Kidney epithelial cell (primary cell): Measurements from ENCODE around the gene DLGAP1. TPM values are rescaled to one million over a fixed set of nuclear protein-coding genes. Genes with fewer than 3 reads are reported as not detected.

Experiments
- DNase-seq: peaks from one replicate; pipeline ENCODE4 v3.0.0-alpha.2; 2010; ENCODE audit warnings: low read depth
- H3K27me3 ChIP-seq: 2 replicates; pipeline ENCODE4 v1.6.0; 2011; ENCODE audit warnings: low read length; ENCODE audit not compliant: control insufficient read depth, insufficient read depth
- H3K36me3 ChIP-seq: 2 replicates; pipeline ENCODE4 v1.5.1; 2011; ENCODE audit warnings: low read length; ENCODE audit not compliant: control insufficient read depth, insufficient read depth
- H3K4me3 ChIP-seq: 2 replicates; pipeline ENCODE4 v1.5.1; 2011; ENCODE audit warnings: low read depth, mild to moderate bottlenecking, control low read depth, low read length
- total RNA-seq: library from RNA; depleted of rRNA; stranded (reverse); fragments of >200 nt; gene quantifications from 2 replicates; pipeline ENCODE4 v1.2.3, GENCODE V29; 2015
- TF ChIP-seq, protein P1 (sequence below): IDR thresholded peaks from 2 replicates; pipeline ENCODE4 v1.5.1; 2011; ENCODE audit warnings: mild to moderate bottlenecking, moderate library complexity, low read length, control low read depth, inconsistent platforms; ENCODE audit not compliant: insufficient read depth, poor library complexity, severe bottlenecking

DLGAP1 gene
- total RNA-seq, 1 donor from 2014 or later, result 2.6 TPM

DNA sequence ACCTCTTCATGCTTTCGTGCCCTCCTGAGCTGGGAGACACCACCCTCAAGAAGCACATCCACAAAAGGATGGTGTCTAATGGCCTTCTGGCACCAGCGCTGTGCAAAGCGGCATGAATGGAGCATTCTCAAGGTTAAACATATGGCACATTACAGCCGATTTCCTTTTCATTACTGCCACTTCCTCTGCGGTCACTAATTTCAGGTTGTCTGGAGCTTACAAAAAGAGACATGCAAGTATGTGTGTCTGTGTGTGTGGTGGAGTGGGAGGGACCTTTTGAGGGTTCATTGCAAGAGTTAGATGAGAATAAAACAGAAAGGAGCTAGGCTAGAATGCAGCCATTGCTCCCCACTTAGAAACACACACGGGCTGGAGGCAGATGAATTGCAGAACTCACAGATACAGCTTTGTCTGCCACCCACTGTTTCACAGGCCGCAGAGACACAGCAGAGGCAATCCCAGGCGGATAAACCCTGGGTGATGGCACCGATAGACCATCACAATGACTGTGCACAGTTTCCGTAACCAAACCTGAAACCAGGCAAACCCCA is 929.2 kb downstream of the DLGAP1 start:
- TF ChIP-seq, protein P1, sequence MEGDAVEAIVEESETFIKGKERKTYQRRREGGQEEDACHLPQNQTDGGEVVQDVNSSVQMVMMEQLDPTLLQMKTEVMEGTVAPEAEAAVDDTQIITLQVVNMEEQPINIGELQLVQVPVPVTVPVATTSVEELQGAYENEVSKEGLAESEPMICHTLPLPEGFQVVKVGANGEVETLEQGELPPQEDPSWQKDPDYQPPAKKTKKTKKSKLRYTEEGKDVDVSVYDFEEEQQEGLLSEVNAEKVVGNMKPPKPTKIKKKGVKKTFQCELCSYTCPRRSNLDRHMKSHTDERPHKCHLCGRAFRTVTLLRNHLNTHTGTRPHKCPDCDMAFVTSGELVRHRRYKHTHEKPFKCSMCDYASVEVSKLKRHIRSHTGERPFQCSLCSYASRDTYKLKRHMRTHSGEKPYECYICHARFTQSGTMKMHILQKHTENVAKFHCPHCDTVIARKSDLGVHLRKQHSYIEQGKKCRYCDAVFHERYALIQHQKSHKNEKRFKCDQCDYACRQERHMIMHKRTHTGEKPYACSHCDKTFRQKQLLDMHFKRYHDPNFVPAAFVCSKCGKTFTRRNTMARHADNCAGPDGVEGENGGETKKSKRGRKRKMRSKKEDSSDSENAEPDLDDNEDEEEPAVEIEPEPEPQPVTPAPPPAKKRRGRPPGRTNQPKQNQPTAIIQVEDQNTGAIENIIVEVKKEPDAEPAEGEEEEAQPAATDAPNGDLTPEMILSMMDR, result no peak
- Histone ChIP-seq H3K27me3 (no peaks in the 10 kb centered on the region), H3K36me3 (no peaks in the 10 kb centered on the region), H3K4me3 (no peak overlapping the region)
- DNase-seq, result no peak

DNA sequence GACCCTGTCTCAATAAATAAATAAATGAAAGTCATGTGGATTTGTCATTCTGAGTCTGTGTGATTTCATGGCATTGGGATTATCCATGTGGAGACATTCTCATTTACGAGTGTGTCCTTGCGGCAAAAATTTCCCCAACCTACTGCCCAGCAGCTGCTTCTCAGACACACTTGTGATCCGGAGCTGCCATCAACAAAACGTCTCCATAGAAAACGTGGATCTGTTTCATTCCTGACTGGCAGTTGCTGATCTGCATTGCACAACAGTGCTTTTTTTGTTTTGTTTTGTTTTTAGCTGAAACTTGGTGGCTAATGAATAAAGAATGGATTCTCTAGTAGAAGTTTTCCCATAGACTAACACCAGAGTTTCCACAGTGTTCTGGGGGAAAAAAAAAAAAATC is 930.4 kb downstream of the DLGAP1 start:
- no peak for DNase-seq
- TF ChIP-seq, protein P1, result no peak
- H3K27me3 ChIP-seq, result no peaks in the 10 kb centered on the region

DNA sequence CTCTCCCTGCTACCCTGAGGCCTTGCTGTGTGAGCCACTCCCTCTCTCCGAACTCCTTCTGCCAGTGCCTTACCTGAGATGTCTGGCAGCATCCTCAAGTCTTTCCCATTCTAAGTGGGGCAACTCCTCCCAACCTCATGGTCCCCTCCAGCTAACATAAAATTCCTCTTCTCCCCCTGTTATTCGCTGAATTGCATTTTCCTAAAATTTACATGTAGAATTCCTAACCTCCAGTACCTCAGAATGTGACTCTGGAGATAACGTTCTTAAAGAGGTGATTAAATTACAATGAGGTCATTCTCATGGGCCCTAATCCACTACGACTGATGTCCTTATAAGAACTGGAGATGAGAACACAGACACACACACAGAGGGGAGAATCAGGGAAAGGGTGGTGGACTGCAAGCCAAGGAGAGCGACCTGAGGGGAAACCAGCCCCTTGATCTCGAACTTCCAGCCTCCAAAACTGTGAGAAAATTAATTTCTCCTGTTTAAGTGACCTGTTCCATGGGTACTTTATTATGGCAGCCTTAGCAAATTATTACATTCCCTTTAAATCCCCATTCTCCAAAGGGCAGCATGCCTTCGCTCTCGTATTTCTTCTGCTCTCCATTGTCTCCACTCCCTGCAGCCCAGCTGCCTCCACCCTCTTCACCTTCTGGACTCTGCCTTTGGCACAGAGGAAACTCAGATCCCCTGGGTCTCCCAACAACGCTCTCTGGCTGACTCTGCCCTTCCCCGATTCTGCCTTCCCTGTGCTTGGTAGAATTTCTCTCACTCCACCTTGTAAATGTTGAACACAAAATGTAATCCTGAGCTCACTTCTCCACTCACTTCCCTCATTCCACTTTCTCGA is 934.6 kb downstream of the DLGAP1 start:
- Histone ChIP-seq H3K4me3 (no peak overlapping the region), H3K27me3 (no peaks in the 10 kb centered on the region), H3K36me3 (no peaks in the 10 kb centered on the region)
- DNase-seq, result no peak
- TF ChIP-seq, protein P1, result no peak

More for the DNA sequence above, 930.4 kb downstream of the DLGAP1 start:
- no peak overlapping the region for H3K4me3 ChIP-seq
- H3K36me3 ChIP-seq, result no peaks in the 10 kb centered on the region

DNA sequence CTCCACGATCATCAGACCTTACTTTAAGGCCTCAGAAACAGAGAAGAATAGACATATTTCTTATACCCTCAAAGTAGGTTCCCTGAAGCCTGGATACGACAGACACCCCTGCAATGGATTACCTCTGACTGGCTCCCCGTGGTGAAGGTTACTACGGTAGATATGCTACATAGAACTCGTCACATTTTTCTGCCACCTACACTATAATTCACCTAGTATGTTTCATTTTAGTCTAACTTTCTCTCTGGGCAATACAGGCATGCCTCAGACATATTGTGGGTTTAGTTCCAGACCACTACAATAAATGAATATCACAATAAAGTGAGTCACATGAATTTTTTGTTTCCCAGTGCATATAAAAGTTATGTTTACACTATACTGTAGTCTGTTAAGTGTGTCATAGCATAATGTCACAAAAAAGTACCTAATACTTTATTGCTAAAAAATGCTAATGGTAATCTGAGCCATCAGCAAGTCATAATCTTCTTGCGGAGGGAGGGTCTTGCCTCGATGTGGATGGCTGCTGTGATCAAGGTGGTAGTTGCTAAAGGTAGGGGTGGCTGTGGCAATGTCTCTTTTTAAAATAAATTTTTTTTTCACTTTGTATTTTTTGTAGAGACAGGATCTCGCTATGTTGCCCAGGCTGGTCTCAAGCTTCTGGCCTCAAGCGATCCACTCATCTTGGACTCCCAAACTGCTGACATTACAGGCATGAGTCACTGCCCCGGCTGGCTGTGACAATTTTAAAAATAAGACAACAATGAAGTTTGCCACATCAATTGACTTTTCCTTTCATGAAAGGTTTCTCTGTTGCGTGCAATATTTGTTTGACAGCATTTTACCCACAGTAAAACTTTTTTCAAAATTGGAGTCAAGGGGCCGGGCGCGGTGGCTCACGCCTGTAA is 940.5 kb downstream of the DLGAP1 start:
- no peaks in the 10 kb centered on the region for H3K36me3 ChIP-seq
- DNase-seq, result no peak
- H3K4me3 ChIP-seq, result no peak overlapping the region
- no peaks in the 10 kb centered on the region for H3K27me3 ChIP-seq
- TF ChIP-seq, protein P1, result no peak

DNA sequence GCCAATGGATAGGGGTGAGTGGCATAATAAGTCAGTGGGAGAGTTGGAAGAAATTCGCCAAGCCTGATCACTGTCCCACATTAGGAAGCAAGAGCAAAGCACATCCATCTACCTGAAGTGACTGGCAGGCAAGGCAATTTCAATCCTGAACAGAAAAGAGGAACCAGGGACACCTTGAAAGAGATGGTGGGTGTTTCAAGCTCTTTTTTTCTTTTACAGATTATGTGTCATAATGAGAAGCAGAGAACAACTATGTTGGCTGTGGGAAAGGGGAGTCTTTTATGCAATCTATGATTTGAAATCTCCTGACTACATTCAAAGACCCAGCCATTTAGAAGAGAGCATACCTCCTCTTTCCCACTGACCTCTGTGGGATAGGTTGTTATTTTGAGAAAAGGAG is 941.6 kb downstream of the DLGAP1 start:
- H3K36me3 ChIP-seq, result no peaks in the 10 kb centered on the region
- H3K4me3 ChIP-seq, result no peak overlapping the region
- no peaks in the 10 kb centered on the region for H3K27me3 ChIP-seq
- TF ChIP-seq, protein P1, result no peak
- no peak for DNase-seq
